Neuronal stem cell (in vitro differentiated cells): ENCODE measurements around the gene PURB.
"Not testable (repeated sequence)": the region's sequence is repeated elsewhere in the genome, so short reads cannot be mapped to it uniquely, and the experiment has no call there.

Experiments used
- DNase-seq: peaks from one replicate; pipeline ENCODE4 v3.0.0-alpha.2; 2013; ENCODE audit warnings: low spot score
- H2AFZ ChIP-seq: one replicate; pipeline ENCODE4 v1.6.1; 2013; ENCODE audit warnings: mild to moderate bottlenecking, low read length, inconsistent platforms
- H2AK5ac ChIP-seq: 2 replicates; pipeline ENCODE4 v1.6.1; 2013; ENCODE audit warnings: low read depth, mild to moderate bottlenecking, inconsistent platforms, low read length, moderate library complexity, mixed read lengths
- H2BK120ac ChIP-seq: 2 replicates; pipeline ENCODE4 v1.6.1; 2013; ENCODE audit warnings: low read depth, mild to moderate bottlenecking, inconsistent platforms, low read length, moderate library complexity, mixed read lengths
- H2BK12ac ChIP-seq: one replicate; pipeline ENCODE4 v1.6.1; 2013; ENCODE audit warnings: low read length, inconsistent platforms
- H2BK15ac ChIP-seq: 2 replicates; pipeline ENCODE4 v1.6.1; 2013; ENCODE audit warnings: mild to moderate bottlenecking, low read length, inconsistent platforms, mixed read lengths
- H2BK5ac ChIP-seq: one replicate; pipeline ENCODE4 v1.6.1; 2013; ENCODE audit warnings: inconsistent platforms, mild to moderate bottlenecking, low read length, moderate library complexity
- H3K14ac ChIP-seq: one replicate; pipeline ENCODE4 v1.6.1; 2013; ENCODE audit warnings: low read length, inconsistent platforms
- H3K18ac ChIP-seq: 2 replicates; pipeline ENCODE4 v1.6.1; 2013; ENCODE audit warnings: low read length, inconsistent platforms
- H3K23ac ChIP-seq: 2 replicates; pipeline ENCODE4 v1.6.1; 2013; ENCODE audit warnings: low read depth, mild to moderate bottlenecking, mixed read lengths, low read length, inconsistent platforms; ENCODE audit not compliant: poor library complexity
- H3K27ac ChIP-seq: replicated peaks from 3 replicates; pipeline ENCODE4 v1.5.1; 2013; ENCODE audit warnings: low read length, inconsistent platforms
- H3K27me3 ChIP-seq, 3 experiments: 2 replicates each; pipeline ENCODE4 v1.6.1; 2013; ENCODE audit warnings: low read length in 3 of 3, mild to moderate bottlenecking in 2 of 3, inconsistent platforms in 1 of 3, low read depth in 1 of 3, mixed read lengths in 1 of 3, moderate library complexity in 1 of 3; ENCODE audit not compliant: control insufficient read depth in 3 of 3, insufficient read depth in 3 of 3
- H3K36me3 ChIP-seq, 2 donors: replicated peaks in 1 of 2; 2 replicates each; pipeline ENCODE4 v1.6.1; 2013; ENCODE audit warnings: low read length in 2 of 2; ENCODE audit not compliant: control insufficient read depth in 2 of 2, insufficient read depth in 2 of 2
- H3K4ac ChIP-seq: 2 replicates; pipeline ENCODE4 v1.6.1; 2013; ENCODE audit warnings: inconsistent platforms, mild to moderate bottlenecking, low read length, moderate library complexity
- H3K4me1 ChIP-seq, 2 donors: 1 replicate in 1 of 2; 2 replicates in 1 of 2; pipeline ENCODE4 v1.6.1; 2013; ENCODE audit warnings: low read length in 2 of 2, low read depth in 1 of 2; ENCODE audit not compliant: control insufficient read depth in 2 of 2, insufficient read depth in 1 of 2
- H3K4me2 ChIP-seq: one replicate; pipeline ENCODE4 v1.6.1; 2013; ENCODE audit warnings: mild to moderate bottlenecking, low read length, inconsistent platforms; ENCODE audit not compliant: insufficient read depth, poor library complexity, severe bottlenecking
- H3K4me3 ChIP-seq, 2 donors: 2 replicates each; pipeline ENCODE4 v1.5.1; 2013; ENCODE audit warnings: low read length in 2 of 2, mild to moderate bottlenecking in 2 of 2, inconsistent platforms in 1 of 2, moderate library complexity in 1 of 2
- H3K79me1 ChIP-seq: one replicate; pipeline ENCODE4 v1.6.1; 2013; ENCODE audit warnings: low read depth, mild to moderate bottlenecking, inconsistent platforms, low read length, moderate library complexity
- H3K9ac ChIP-seq: one replicate; pipeline ENCODE4 v1.6.1; 2013; ENCODE audit warnings: mild to moderate bottlenecking, low read depth, low read length, inconsistent platforms; ENCODE audit not compliant: poor library complexity
- H3K9me3 ChIP-seq, 2 donors: replicated peaks in 1 of 2; 2 replicates each; pipeline versions ENCODE3 to v1.6.1; 2013; ENCODE audit warnings: low read length in 2 of 2, mild to moderate bottlenecking in 2 of 2, inconsistent platforms in 1 of 2, low read depth in 1 of 2, mixed read lengths in 1 of 2, moderate library complexity in 1 of 2; ENCODE audit not compliant: control insufficient read depth in 2 of 2, insufficient read depth in 1 of 2
- H4K8ac ChIP-seq: one replicate; pipeline ENCODE4 v1.6.1; 2013; ENCODE audit warnings: low read depth, mild to moderate bottlenecking, inconsistent platforms, low read length, moderate library complexity
- H4K91ac ChIP-seq: one replicate; pipeline ENCODE4 v1.6.1; 2013; ENCODE audit warnings: low read length, low read depth, mild to moderate bottlenecking, inconsistent platforms; ENCODE audit not compliant: poor library complexity
- WGBS, 2 donors: extraction: QIAGEN DNeasy Blood & Tissue Kit; methylation state at CpG; one replicate each; pipeline ENCODE4 v1.1.7; 2013; ENCODE audit warnings: missing lambda C conversion rate in 2 of 2, mixed read lengths in 1 of 2; ENCODE audit not compliant: insufficient read length in 2 of 2, insufficient replicate concordance in 1 of 2; ENCODE audit errors: extremely low coverage in 2 of 2; 5-methylcytosine and 5-hydroxymethylcytosine counted together

Gene PURB

DNA sequence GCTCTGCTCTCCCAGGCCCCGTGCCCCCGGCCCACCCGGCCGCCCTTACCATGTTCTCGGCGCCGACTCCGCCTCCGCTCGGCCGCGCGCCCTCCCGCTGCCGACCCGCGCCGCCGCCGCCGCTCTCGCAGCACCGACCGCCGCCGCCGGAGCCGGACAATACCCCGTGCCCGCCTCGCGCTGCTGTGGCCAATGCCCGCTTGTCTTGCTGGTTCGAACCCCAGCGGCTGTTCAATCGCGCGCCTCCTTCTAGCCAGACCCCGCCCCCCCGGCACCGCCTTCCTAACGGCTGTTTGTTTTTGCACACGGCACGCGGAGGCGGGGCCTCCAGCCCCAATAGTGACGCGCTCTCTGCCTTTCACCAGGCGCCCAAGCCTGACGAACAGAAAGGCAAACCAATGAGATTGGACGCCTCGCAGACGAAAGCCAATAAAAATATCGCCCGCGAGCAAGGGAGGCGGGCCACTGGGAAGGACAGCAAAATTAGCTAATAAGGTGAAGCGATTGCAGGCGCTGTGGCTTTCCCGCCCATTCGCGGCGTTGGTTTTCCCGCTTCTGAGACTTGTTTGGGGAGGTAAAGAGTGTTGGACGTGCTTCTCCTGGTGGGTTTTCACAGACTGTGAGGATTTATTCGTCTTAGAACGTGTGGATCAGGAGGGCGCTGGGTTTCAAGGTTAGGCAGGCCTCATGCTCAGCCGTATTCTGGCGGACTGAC, 37.3 kb downstream of the PURB start, which contains the start of gene H2AZ2:
TSS of gene H2AZ2 (minus strand) at position 168 of the 715 bp plus-strand sequence. CDS start at position 52, 116 bp downstream.
- no peak within 1 kb of the TSS for H2BK15ac ChIP-seq
- H2BK12ac ChIP-seq, result no peak within 1 kb of the TSS
- H3K27ac ChIP-seq, result peak within 1 kb of the TSS; percentile 95
- H3K14ac ChIP-seq, result peak within 1 kb of the TSS; percentile 91
- peak within 1 kb of the TSS; percentile 88 for H2AFZ ChIP-seq
- H4K8ac ChIP-seq, result no peak within 1 kb of the TSS
- H3K79me1 ChIP-seq, result peaks cover 2% of the 10 kb centered on the region
- peak within 1 kb of the TSS; percentile 33 for H2BK5ac ChIP-seq
- H3K27me3 ChIP-seq, result no peaks in the 10 kb centered on the region
- H3K4ac ChIP-seq, result no peak within 1 kb of the TSS
- no peaks in the 10 kb centered on the region for H3K9me3 ChIP-seq
- WGBS, 2 donors, result no CpG with 5 or more reads among the region's 70 CpGs
- H3K4me3 ChIP-seq, result peak within 1 kb of the TSS; percentile 89 to 94
- peak; percentile 100 for DNase-seq
- peak within 1 kb of the TSS; percentile 92 for H3K9ac ChIP-seq
- no peak within 1 kb of the TSS for H2AK5ac ChIP-seq
- H3K4me1 ChIP-seq, result peaks cover 2 to 3% of the 10 kb centered on the region in 2 donors
- H3K18ac ChIP-seq, result peak within 1 kb of the TSS; percentile 99
- peak within 1 kb of the TSS; percentile 65 for H3K4me2 ChIP-seq
- H3K36me3 ChIP-seq, result peaks cover 0 to 16% of the 10 kb centered on the region in 2 donors
- H4K91ac ChIP-seq, result no peak within 1 kb of the TSS
- peak within 1 kb of the TSS; percentile 92 for H3K23ac ChIP-seq
- H2BK120ac ChIP-seq, result peak within 1 kb of the TSS; percentile 50

DNA sequence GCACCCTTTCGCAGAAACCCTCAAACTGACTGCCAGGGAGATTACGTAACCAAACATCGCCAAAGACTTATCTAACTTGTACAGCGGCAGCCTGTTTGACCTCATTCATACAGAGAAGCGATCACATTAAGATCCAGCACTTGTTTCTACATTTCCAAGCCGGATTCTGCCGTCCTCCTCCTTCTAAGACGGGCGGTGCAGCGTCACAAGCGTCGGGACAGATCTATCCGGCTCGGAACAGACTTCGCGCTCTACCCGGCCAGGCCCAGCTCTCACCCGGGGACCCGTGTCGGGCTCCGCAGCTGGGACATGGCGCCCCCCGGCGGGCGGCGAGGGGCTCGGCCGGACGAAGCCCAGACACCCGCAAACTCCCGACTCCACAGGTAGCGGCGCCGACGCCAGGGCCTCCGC, 37.8 kb downstream of the PURB start:
- Histone ChIP-seq H2BK12ac (no peak overlapping the region), H2AK5ac (no peak overlapping the region), H3K4me1 (peaks cover 2 to 3% of the 10 kb centered on the region in 2 donors), H3K4ac (no peak overlapping the region), H3K14ac (peak overlapping the region; percentile 91), H3K9ac (peak overlapping the region; percentile 92), H4K8ac (no peak overlapping the region), H3K27ac (peak overlapping the region; percentile 95), H3K4me2 (peak overlapping the region; percentile 65), H3K23ac (peak overlapping the region; percentile 92), H2BK120ac (peak overlapping the region; percentile 50), H2BK15ac (no peak overlapping the region), H3K9me3 (no peaks in the 10 kb centered on the region), H4K91ac (no peak overlapping the region), H3K79me1 (peaks cover 3% of the 10 kb centered on the region), H3K18ac (peak overlapping the region; percentile 99), H2AFZ (peak overlapping the region; percentile 88), H3K36me3 (peaks cover 3 to 21% of the 10 kb centered on the region in 2 donors), H2BK5ac (peak overlapping the region; percentile 33), H3K4me3 (peak overlapping the region; percentile 89 to 94), H3K27me3 (no peaks in the 10 kb centered on the region)
- WGBS, 2 donors, result no CpG with 5 or more reads among the region's 36 CpGs
- DNase-seq, result no peak

DNA sequence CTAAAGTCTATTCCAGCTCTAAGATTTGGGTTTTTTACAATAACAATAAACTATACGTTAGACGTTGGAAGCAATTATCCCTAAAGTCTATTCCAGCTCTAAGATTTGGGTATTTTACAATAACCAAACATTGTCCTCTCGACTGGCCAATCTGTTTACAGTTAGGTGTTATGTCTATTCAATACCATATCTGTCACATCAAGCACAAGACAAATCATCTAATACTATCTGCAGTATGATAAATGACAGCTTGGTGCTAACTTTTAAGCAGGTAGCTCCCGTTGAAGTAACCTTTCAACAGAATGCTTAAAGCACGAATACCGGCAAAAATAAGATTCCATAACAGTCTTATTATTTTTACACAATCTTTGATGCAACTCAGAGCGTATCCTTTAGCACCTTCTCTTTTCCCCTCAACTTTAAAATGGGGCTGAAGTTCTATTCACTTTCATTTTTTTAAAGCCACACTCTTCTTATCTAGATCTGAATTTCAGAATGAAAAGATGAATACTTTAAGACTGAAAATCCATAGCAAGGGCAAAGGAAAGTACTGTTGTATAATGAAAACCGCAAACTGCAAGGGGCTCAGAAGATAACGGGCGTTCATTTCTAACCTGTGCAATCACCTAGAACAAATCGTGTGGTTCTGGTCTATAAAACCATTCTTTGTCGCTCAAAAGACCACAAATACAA, 38.4 kb downstream of the PURB start:
- Histone ChIP-seq H2AK5ac (no peak overlapping the region), H4K8ac (no peak overlapping the region), H3K36me3 (peaks cover 3 to 26% of the 10 kb centered on the region in 2 donors), H3K27ac (peak overlapping the region; percentile 95), H3K9me3 (no peaks in the 10 kb centered on the region), H2BK120ac (no peak overlapping the region), H3K9ac (peak overlapping the region; percentile 92), H3K4me3 (peak overlapping the region; percentile 89 to 94), H3K18ac (no peak overlapping the region), H3K4ac (no peak overlapping the region), H2BK15ac (no peak overlapping the region), H3K23ac (no peak overlapping the region), H3K4me2 (peak overlapping the region; percentile 65), H2BK12ac (no peak overlapping the region), H3K4me1 (peaks cover 2 to 3% of the 10 kb centered on the region in 2 donors), H3K27me3 (no peaks in the 10 kb centered on the region), H2BK5ac (no peak overlapping the region), H3K14ac (no peak overlapping the region), H3K79me1 (peaks cover 3% of the 10 kb centered on the region), H2AFZ (peak overlapping the region; percentile 88), H4K91ac (no peak overlapping the region)
- no peak for DNase-seq
- no CpG with 5 or more reads among the region's 12 CpGs for WGBS, 2 donors

DNA sequence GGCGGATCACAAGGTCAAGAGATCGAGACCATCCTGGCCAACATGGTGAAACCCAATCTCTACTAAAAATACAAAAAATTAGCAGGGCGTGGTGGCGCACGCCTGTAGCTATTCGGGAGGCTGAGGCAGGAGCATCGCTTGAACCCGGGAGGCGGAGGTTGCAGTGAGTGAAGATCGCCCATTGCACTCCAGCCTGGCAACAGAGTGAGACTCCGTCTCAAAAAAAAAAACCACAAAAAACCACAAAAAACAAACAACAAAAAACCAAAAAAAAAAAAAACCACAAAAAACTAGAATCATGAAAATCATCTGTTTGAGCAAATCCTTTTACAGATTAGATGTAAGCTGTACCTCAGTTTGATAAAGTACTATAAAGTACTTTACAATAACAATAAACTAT, 38.9 kb downstream of the PURB start:
- H3K9ac ChIP-seq, H3K79me1 ChIP-seq, H3K18ac ChIP-seq, H4K8ac ChIP-seq, H4K91ac ChIP-seq, H2BK5ac ChIP-seq, H3K4ac ChIP-seq, H3K14ac ChIP-seq, H3K27ac ChIP-seq, H3K4me2 ChIP-seq, H2BK12ac ChIP-seq, H3K9me3 ChIP-seq, H3K23ac ChIP-seq, H2BK15ac ChIP-seq, DNase-seq, H2AK5ac ChIP-seq, H2AFZ ChIP-seq, H3K27me3 ChIP-seq, H2BK120ac ChIP-seq, H3K4me1 ChIP-seq: not testable (repeated sequence)
- Histone ChIP-seq H3K4me3 (peak overlapping the region in 1 of 2 donors; percentile 89), H3K36me3 (peaks cover 3 to 32% of the 10 kb centered on the region in 2 donors)
- WGBS, 2 donors, result no CpG with 5 or more reads among the region's 11 CpGs
